Transverse colon (tissue), 4 donors: ENCODE results near the gene SLC37A1. TPM values are rescaled to one million over a fixed set of nuclear protein-coding genes. Genes with fewer than 3 reads are reported as not detected.
A peak's percentile ranks its signal among the peaks of the same experiment; 100 is the strongest.

Source experiments
- DNase-seq: peaks from one replicate; pipeline ENCODE4 v3.0.0-alpha.2; 2019
- H3K27ac ChIP-seq, 4 donors: fragments of 200-600 bp; sonication (generic); 2 replicates each; pipeline ENCODE4 v1.5.1; 2016 to 2018; ENCODE audit warnings: inconsistent platforms in 4 of 4
- H3K27me3 ChIP-seq: fragments of 200-600 bp; sonication (generic); 2 replicates; pipeline ENCODE4 v1.5.1; 2017; ENCODE audit warnings: inconsistent platforms
- H3K36me3 ChIP-seq, 4 donors: fragments of 200-600 bp; sonication (generic); 2 replicates each; pipeline ENCODE4 v1.5.1; 2017 to 2019; ENCODE audit warnings: inconsistent platforms in 4 of 4
- H3K4me1 ChIP-seq, 4 donors: fragments of 200-600 bp; sonication (generic); 2 replicates each; pipeline ENCODE4 v1.5.1; 2017 to 2020; ENCODE audit warnings: inconsistent platforms in 4 of 4
- H3K4me3 ChIP-seq, 4 donors: fragments of 200-600 bp; sonication (generic); 1 replicate in 1 of 4; 2 replicates in 3 of 4; pipeline versions ENCODE4 v1.5.1 to v1.6.1; 2017 to 2019; ENCODE audit warnings: inconsistent platforms in 4 of 4
- H3K9me3 ChIP-seq, 2 donors: fragments of 200-600 bp; sonication (generic); 2 replicates each; pipeline ENCODE4 v1.5.1; 2017 to 2019; ENCODE audit warnings: inconsistent platforms in 2 of 2
- CTCF ChIP-seq, 5 experiments: fragments of 200-600 bp in 3 of 5; fragments of 450-650 bp in 2 of 5; sonication (generic) in 3 of 5; IDR thresholded peaks; 1 replicate in 2 of 5; 2 replicates in 3 of 5; pipeline ENCODE4 v1.5.1; 2016 to 2017; ENCODE audit warnings: antibody characterized with exemption in 5 of 5, inconsistent platforms in 3 of 5, mild to moderate bottlenecking in 2 of 5, moderate library complexity in 1 of 5
- EP300 ChIP-seq: sonication (generic); formaldehyde crosslinking; IDR thresholded peaks from one replicate; pipeline ENCODE4 v1.6.1; 2017; ENCODE audit warnings: antibody characterized with exemption, low read depth
- POLR2A ChIP-seq: fragments of 450-650 bp; IDR thresholded peaks from one replicate; pipeline ENCODE4 v1.6.1; 2016; ENCODE audit warnings: antibody characterized with exemption, mild to moderate bottlenecking, moderate library complexity
- POLR2AphosphoS5 ChIP-seq, 3 donors: sonication (generic); formaldehyde crosslinking; IDR thresholded peaks; one replicate each; pipeline ENCODE4 v1.6.1; 2016; ENCODE audit warnings: antibody characterized with exemption in 3 of 3
- WGBS, 2 donors: methylation state at CpG; one replicate each; pipeline ENCODE4 v1.1.5; 2018; ENCODE audit warnings: low coverage in 1 of 2; 5-methylcytosine and 5-hydroxymethylcytosine counted together
- in situ Hi-C, 4 donors: fragments of 200-750 bp; cut with MboI; loops; one replicate each; pipeline versions ENCODE4 v1.15.0 to v1.15.1; 2017; ENCODE audit warnings: low sequenced_read_pairs in 3 of 4, low pct_ligation_motif_present in 1 of 4, low pct_unique_long_range_greater_than_20kb in 1 of 4
- intact Hi-C: fragments of 100-400 bp; cut with DNase I; formaldehyde crosslinking; loops from one replicate; pipeline ENCODE4 v1.15.1; 2023; ENCODE audit warnings: low total_unique reads
- total RNA-seq, 4 donors: library from RNA; depleted of rRNA; stranded (reverse); fragments of >200 nt; gene quantifications; one replicate each; pipeline ENCODE4 v1.1.0, GENCODE V29; 2016

The SLC37A1 gene
- total RNA-seq, 4 donors from 2014 or later: 80.8 to 139 (median 117) TPM

- Histone ChIP-seq H3K9me3 (no peaks in the 10 kb centered on the region), H3K36me3 (peaks cover 0 to 25% (median 12%) of the 10 kb centered on the region in 4 donors), H3K4me3 (no peak overlapping the region), H3K27me3 (no peaks in the 10 kb centered on the region), H3K4me1 (no peaks in the 10 kb centered on the region), H3K27ac (no peak overlapping the region)
- TF ChIP-seq EP300 (no peak), CTCF (IDR thresholded peaks at IDR 0.05) (no peak), POLR2A (no peak), POLR2AphosphoS5 (IDR thresholded peaks at IDR 0.05) (no peak)
- in situ Hi-C loops: loop anchor here in 1 of 4 donors (25.0 kb wide), 1 partner anchor 256 kb away; the partner anchor contains the start of gene TFF3
- intact Hi-C loops: loop anchor here (10.0 kb wide), 1 partner anchor 1397 kb away; no protein-coding TSS in a partner anchor
- DNase-seq: peak; percentile 3
- 80 to 92% methylated on average over 10 to 14 of the region's 14 CpGs for WGBS, 2 donors
Measured at GRCh38 chr21:42567861-42568260, 54.2 kb downstream of the SLC37A1 start.

- intact Hi-C loops (loop anchor here (10.0 kb wide), 1 partner anchor 1396 kb away; no protein-coding TSS in a partner anchor), in situ Hi-C loops (loop anchor here in 1 of 4 donors (25.0 kb wide), 1 partner anchor 256 kb away; the partner anchor contains the start of gene TFF3)
- Histone ChIP-seq H3K4me3 (no peak overlapping the region), H3K27me3 (no peaks in the 10 kb centered on the region), H3K4me1 (no peaks in the 10 kb centered on the region), H3K9me3 (no peaks in the 10 kb centered on the region), H3K27ac (no peak overlapping the region), H3K36me3 (peaks cover 0 to 25% (median 12%) of the 10 kb centered on the region in 4 donors)
- 96% methylated on average over 19 of the region's 19 CpGs; no CpG with 5 or more reads in 1 of the 2 donors for WGBS, 2 donors
- DNase-seq: peak; percentile 7
- TF ChIP-seq POLR2A (no peak), CTCF (IDR thresholded peaks at IDR 0.05) (no peak), POLR2AphosphoS5 (IDR thresholded peaks at IDR 0.05) (no peak), EP300 (no peak)
Measured at GRCh38 chr21:42568376-42568775, 54.7 kb downstream of the SLC37A1 start.

- peak; percentile 6 for DNase-seq
Measured at GRCh38 chr21:42568866-42569731, 55.4 kb downstream of the SLC37A1 start.

More at GRCh38 chr21:42568866-42569731, 55.4 kb downstream of the SLC37A1 start:
- H3K4me1 ChIP-seq: no peaks in the 10 kb centered on the region
- H3K36me3 ChIP-seq: peaks cover 0 to 25% (median 10%) of the 10 kb centered on the region in 4 donors
- H3K4me3 ChIP-seq: no peak overlapping the region
- WGBS, 2 donors: 80 to 95% methylated on average over 8 to 34 of the region's 35 CpGs
- in situ Hi-C loops: loop anchor here in 1 of 4 donors (25.0 kb wide), 1 partner anchor 257 kb away; the partner anchor contains the start of gene TFF3
- no peak overlapping the region for H3K27ac ChIP-seq
- intact Hi-C loops: loop anchor here (10.0 kb wide), 1 partner anchor 1396 kb away; no protein-coding TSS in a partner anchor
- no peak for TF ChIP-seq EP300
- TF ChIP-seq POLR2AphosphoS5 (IDR thresholded peaks at IDR 0.05): no peak
- no peak for TF ChIP-seq POLR2A
- TF ChIP-seq CTCF (IDR thresholded peaks at IDR 0.05): no peak
- no peaks in the 10 kb centered on the region for H3K9me3 ChIP-seq
- no peaks in the 10 kb centered on the region for H3K27me3 ChIP-seq
